Neural crest cell (in vitro differentiated cells): ENCODE data around the gene MEIS3. TPM values are rescaled to one million over a fixed set of nuclear protein-coding genes. Genes with fewer than 3 reads are reported as not detected.

Experiments used
- DNase-seq: peaks from one replicate; pipeline ENCODE4 v3.0.0; 2021; ENCODE audit warnings: low read depth, mixed read lengths, low spot score
- H3K27ac Mint-ChIP-seq: one replicate; pipeline ENCODE4 v1.8.0; 2021; ENCODE audit warnings: mild to moderate bottlenecking, mixed read lengths; ENCODE audit not compliant: unreplicated experiment
- H3K27me3 Mint-ChIP-seq: 2 replicates; pipeline ENCODE4 v1.8.0; 2021; ENCODE audit warnings: low read depth, mild to moderate bottlenecking, mixed read lengths
- H3K36me3 Mint-ChIP-seq: 2 replicates; pipeline ENCODE4 v1.8.0; 2021; ENCODE audit warnings: low read depth, mild to moderate bottlenecking, mixed read lengths
- H3K4me1 Mint-ChIP-seq: 2 replicates; pipeline ENCODE4 v1.8.0; 2021; ENCODE audit warnings: mixed read lengths
- H3K4me3 Mint-ChIP-seq: one replicate; pipeline ENCODE4 v1.8.0; 2021; ENCODE audit warnings: mild to moderate bottlenecking, mixed read lengths
- H3K9me3 Mint-ChIP-seq: 2 replicates; pipeline ENCODE4 v1.8.0; 2021; ENCODE audit warnings: mixed read lengths
- total RNA-seq: library from RNA; stranded (reverse); gene quantifications from 2 replicates; pipeline ENCODE4 v1.2.1, GENCODE V29; 2021
- TF ChIP-seq, protein P1 (sequence below): fragments of 200-600 bp; sonication (generic); conservative IDR thresholded peaks from 2 replicates; pipeline ENCODE4 v1.5.0; 2021; ENCODE audit warnings: antibody characterized with exemption, mild to moderate bottlenecking

The MEIS3 gene
- total RNA-seq, 1 donor from 2014 or later, result 99.9 TPM

DNA sequence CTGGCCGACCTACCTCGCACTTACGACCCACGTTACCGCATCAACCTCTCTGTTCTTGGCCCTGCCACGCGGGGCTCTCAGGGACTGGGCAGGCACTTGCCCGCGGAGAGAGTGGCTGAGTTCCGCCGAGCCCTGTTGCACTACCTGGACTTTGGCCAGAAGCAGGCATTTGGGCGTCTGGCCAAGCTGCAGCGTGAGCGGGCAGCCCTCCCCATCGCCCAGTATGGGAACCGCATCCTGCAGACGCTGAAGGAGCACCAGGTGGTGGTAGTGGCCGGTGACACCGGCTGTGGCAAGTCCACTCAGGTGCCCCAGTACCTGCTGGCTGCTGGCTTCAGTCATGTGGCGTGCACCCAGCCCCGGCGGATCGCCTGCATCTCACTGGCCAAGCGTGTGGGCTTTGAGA is 66.0 kb downstream of the MEIS3 start:
- Mint-ChIP-seq H3K36me3 (peaks cover 43% of the 10 kb centered on the region), H3K9me3 (peaks cover 2% of the 10 kb centered on the region)
- TF ChIP-seq, protein P1, sequence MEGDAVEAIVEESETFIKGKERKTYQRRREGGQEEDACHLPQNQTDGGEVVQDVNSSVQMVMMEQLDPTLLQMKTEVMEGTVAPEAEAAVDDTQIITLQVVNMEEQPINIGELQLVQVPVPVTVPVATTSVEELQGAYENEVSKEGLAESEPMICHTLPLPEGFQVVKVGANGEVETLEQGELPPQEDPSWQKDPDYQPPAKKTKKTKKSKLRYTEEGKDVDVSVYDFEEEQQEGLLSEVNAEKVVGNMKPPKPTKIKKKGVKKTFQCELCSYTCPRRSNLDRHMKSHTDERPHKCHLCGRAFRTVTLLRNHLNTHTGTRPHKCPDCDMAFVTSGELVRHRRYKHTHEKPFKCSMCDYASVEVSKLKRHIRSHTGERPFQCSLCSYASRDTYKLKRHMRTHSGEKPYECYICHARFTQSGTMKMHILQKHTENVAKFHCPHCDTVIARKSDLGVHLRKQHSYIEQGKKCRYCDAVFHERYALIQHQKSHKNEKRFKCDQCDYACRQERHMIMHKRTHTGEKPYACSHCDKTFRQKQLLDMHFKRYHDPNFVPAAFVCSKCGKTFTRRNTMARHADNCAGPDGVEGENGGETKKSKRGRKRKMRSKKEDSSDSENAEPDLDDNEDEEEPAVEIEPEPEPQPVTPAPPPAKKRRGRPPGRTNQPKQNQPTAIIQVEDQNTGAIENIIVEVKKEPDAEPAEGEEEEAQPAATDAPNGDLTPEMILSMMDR, result no peak

More for the DNA sequence above, 66.0 kb downstream of the MEIS3 start:
- H3K4me3 Mint-ChIP-seq, result no peak overlapping the region
- H3K27me3 Mint-ChIP-seq, result no peaks in the 10 kb centered on the region
- H3K27ac Mint-ChIP-seq, result no peak overlapping the region
- peaks cover 36% of the 10 kb centered on the region for H3K4me1 Mint-ChIP-seq
- no peak for DNase-seq

Other genes starting within 250 kb of the MEIS3 start
- gene BBC3, start 188.3 kb downstream of the MEIS3 start, total RNA-seq, result 6.1 and 6.3 TPM in 2 replicates
- 24.6 and 26.1 TPM in 2 replicates for gene CCDC9, start 163.0 kb downstream of the MEIS3 start, total RNA-seq
- gene INAFM1, start 144.6 kb downstream of the MEIS3 start, total RNA-seq, result 10.2 and 10.6 TPM in 2 replicates
- 0.44 TPM in 1 of 2 replicates, not detected in the other for gene C5AR1, start 109.7 kb downstream of the MEIS3 start, total RNA-seq
- gene C5AR2, start 87.4 kb downstream of the MEIS3 start, total RNA-seq, result not detected in 2 replicates
- gene DHX34, start 70.2 kb downstream of the MEIS3 start, total RNA-seq, result 31.6 and 32.4 TPM in 2 replicates
- 0.61 and 0.70 TPM in 2 replicates for gene SLC8A2, start 52.4 kb upstream of the MEIS3 start, total RNA-seq
- 30.0 and 30.2 TPM in 2 replicates for gene KPTN, start 64.7 kb upstream of the MEIS3 start, total RNA-seq
- 67.2 and 69.2 TPM in 2 replicates for gene NAPA, start 95.5 kb upstream of the MEIS3 start, total RNA-seq
- not detected in 2 replicates for gene ZNF541, start 153.6 kb upstream of the MEIS3 start, total RNA-seq
- gene BICRA, start 189.6 kb upstream of the MEIS3 start, total RNA-seq, result 28.5 and 28.9 TPM in 2 replicates